Measurements from ENCODE around the gene TEX13C.
"Not testable (repeated sequence)": the region's sequence is repeated elsewhere in the genome, so short reads cannot be mapped to it uniquely, and the experiment has no call there.

Gene TEX13C

GRCh38 chrX:125319646-125320521 lies at the start of gene TEX13C:
Gene TEX13C, plus strand, starts transcription at chrX:125319871. Its CDS starts 249 bp downstream, at chrX:125320120.
- no peak for DNase-seq

DNA sequence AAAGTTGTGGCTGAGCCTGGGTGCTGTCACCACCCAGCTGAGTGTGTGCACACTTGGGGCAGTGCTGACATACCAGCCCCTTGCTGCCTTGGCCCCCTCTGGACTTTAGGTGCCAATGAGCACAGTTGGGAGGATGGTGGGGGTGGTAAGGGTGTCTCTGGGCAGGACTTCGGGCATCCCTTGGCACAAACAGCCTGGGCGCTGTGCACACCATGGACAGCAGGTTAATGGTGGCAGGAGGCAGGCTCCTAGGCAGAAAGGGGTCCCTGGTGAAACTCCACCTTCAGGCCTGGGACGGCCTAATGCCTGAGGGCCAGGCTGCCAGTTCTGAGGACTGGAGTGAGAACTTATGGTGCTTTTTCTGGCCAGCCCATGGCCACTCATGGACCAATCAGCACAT lies 32.4 kb upstream of the TEX13C start:
- DNase-seq, result no peak

- DNase-seq, result no peak
Observed at GRCh38 chrX:125288343-125288742, 31.3 kb upstream of the TEX13C start.

DNA sequence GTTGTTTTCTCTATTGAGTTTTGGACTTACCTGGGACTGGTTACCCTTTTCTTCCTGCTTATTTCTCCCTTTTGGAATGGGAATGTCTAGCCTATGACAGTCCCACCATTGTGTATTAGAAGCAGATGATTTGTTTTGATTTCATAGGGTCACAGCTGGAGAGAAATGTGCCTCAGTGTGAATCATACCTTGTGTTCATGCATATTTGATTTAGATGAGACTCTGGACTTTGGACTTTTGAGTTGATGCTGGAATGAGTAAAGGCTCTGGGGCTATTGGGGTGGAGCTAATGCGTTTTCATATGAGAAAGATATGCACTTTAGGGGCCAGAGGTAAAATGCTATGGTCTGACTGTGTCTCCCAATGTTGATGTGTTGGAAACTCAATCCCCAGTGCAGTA lies 30.5 kb upstream of the TEX13C start:
- no peak for DNase-seq

DNA sequence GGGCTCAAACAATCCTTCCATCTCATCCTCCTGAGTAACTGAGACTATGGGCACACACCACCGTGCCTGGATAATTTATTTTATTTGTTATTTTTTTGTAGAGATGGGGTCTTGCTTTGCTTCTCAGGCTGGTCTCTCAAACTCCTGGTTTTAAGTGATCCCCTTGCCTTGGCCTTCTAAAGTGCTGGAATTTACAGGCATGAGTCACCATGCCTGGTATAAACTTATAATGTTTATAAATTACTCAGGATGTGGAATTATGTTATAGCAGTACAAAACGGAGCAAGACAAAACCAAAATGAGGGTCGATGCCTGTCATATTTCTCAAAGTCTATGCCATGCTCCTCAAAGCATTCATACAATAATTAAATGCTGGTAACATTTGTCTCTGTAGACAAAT lies 29.8 kb upstream of the TEX13C start:
- DNase-seq, result no peak

GRCh38 chrX:125291124-125291523 lies 28.5 kb upstream of the TEX13C start:
- no peak for DNase-seq

GRCh38 chrX:125293850-125294780 lies 25.6 kb upstream of the TEX13C start:
- DNase-seq, result peak; percentile 40

DNA sequence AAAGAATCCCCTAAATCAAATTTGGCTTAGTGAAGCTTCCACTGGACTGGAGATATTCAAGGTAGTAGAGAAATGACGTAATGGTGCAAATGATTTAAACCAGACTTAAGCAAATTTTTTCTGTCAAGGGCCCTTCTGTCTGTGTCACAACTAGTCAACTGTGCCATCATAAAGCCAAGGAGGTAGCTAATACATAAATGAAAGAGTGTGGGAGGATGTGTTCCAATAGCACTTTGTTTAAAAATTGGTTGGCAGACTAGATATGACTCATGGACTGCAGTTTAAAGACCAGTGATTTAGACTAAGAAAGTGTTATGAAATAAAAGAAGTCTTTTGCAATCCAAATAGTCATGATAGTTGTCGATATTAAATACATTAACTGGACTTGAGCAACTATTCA lies 24.3 kb upstream of the TEX13C start:
- no peak for DNase-seq

GRCh38 chrX:125298871-125299270 lies 20.8 kb upstream of the TEX13C start:
- no peak for DNase-seq

GRCh38 chrX:125306335-125306866 lies 13.3 kb upstream of the TEX13C start:
- peak; percentile 36 for DNase-seq

DNA sequence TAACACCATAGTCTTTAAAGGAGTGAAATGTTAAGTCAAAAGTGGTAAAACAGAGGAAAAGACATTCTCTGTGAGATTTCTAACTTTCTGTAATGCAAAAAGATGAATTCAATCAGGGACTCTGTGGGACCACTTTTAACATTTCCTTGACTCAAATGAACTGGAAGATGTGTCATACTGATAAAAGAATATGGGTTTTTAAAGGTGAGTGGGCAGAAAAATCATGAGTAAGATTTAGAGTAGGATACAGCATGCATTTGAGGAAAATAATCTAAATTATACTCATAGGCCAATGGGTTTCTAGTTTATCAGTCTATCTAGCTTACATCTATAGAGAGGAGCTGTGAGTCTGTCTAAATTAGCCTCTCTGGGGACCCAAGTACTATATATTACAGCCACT lies 11.0 kb upstream of the TEX13C start:
- no peak for DNase-seq

DNA sequence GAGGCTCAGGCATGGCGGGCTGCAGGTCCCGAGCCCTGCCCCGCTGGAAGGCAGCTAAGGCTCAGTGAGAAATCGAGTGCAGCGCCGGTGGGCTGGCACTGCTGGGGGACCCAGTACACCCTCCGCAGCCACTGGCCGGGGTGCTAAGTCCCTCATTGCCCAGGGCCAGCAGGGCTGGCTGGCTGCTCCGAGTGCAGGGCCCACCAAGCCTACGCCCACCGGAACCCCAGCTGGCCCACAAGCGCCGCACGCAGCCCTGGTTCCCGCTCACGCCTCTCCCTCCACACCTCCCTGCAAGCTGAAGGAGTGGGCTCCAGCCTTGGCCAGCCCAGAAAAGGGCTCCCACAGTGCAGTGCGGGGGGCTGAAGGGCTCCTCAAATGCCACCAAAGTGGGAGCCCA lies 505 bp upstream of the TEX13C start:
- not testable (repeated sequence) for DNase-seq

GRCh38 chrX:125322431-125322830 lies 2.8 kb downstream of the TEX13C start:
- no peak for DNase-seq

GRCh38 chrX:125326599-125326998 lies 6.9 kb downstream of the TEX13C start:
- DNase-seq, result no peak

DNA sequence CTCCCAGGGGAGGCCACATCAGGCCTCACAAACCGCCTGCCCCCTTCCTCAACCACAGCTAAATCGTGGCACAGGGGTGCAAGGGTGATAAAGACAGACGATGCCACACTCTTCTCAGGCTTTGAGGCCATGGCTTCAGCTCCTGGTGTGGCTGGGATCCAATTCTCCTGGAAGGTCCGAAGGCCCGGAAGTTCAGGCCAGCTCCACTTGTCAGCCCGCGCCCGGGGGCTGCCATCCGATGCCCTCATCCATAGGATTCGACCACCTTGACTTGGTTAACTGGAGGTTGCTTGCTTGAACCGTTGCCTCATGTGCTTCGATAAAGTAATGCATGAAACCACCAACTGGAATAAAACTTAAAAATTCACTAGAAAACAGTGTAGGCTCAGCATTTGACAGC lies 8.2 kb downstream of the TEX13C start:
- no peak for DNase-seq

GRCh38 chrX:125333583-125333982 lies 13.9 kb downstream of the TEX13C start:
- no peak for DNase-seq

GRCh38 chrX:125340490-125340889 lies 20.8 kb downstream of the TEX13C start:
- peak; percentile 90 for DNase-seq

DNA sequence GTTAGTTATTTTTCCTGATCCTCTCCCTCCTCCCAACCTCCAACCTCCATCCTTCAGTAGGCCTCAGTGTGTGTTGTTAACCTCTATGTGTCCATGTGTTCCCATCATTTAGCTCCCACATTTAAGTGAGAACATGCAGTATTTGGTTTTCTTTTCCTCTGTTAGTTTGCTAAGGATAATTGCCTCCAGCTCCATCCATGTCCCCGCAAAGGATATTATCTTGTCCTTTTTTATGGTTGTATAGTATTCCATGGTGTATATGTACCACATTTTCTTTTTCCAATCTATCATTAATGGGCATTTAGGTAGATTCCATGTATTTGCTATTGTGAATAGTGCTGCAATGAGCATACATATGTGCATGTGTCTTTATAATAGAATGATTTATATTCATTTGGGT lies 54.5 kb downstream of the TEX13C start:
- DNase-seq, result no peak
